ENCODE measurements around the gene ARID1B. TPM values are rescaled to one million over a fixed set of nuclear protein-coding genes. Genes with fewer than 3 reads are reported as not detected.

The ARID1B gene
- total and polyA plus RNA-seq, 2 of the 4 experiments (the other 2 are of a cell fraction): 14.5 to 20.1 TPM

- Histone ChIP-seq H3K4me3 (ENCODE audit: insufficient read depth, low read depth, low read length) (no peak overlapping the region), H3K27me3 (ENCODE audit: control insufficient read depth, insufficient read depth, low read length) (no peaks in the 10 kb centered on the region), H2AK9ac (replicated peaks; ENCODE audit: low read depth, low read length, poor library complexity) (no peak overlapping the region), H3K14ac (replicated peaks; ENCODE audit: low read depth, low read length) (no peak overlapping the region), H2BK120ac (ENCODE audit: low read depth, low read length) (no peak overlapping the region), H3K18ac (ENCODE audit: low read depth, low read length) (no peak overlapping the region), H2BK5ac (ENCODE audit: low read depth, low read length, poor library complexity, severe bottlenecking) (no peak overlapping the region), H4K5ac (ENCODE audit: low read depth, low read length) (no peak overlapping the region), H3K23ac (ENCODE audit: low read depth, low read length) (no peak overlapping the region), H3K4me2 (ENCODE audit: low read depth, low read length) (no peak overlapping the region), H3K9me3 (ENCODE audit: control insufficient read depth, insufficient read depth, low read length) (no peaks in the 10 kb centered on the region), H3K9ac (ENCODE audit: low read depth, low read length) (no peak overlapping the region), H3K79me1 (ENCODE audit: low read depth in 1 of 2, low read length in 2 of 2) (peaks cover 28 to 71% of the 10 kb centered on the region in 2 experiments), H3K56ac (ENCODE audit: extremely low read depth, insufficient read depth, low read length) (no peak overlapping the region), H3K4me1 (ENCODE audit: control insufficient read depth, insufficient read depth, low read length) (peaks cover 13% of the 10 kb centered on the region), H4K20me1 (ENCODE audit: insufficient read depth, low read length) (peaks cover 53% of the 10 kb centered on the region), H3K27ac (ENCODE audit: insufficient read depth, low read length) (no peak overlapping the region), H2AFZ (replicated peaks; ENCODE audit: low read length, poor library complexity) (no peak overlapping the region), H3K36me3 (ENCODE audit: control insufficient read depth, insufficient read depth, low read length) (peaks cover 6% of the 10 kb centered on the region), H4K91ac (ENCODE audit: insufficient read depth, low read depth, low read length) (no peak overlapping the region), H2BK20ac (ENCODE audit: low read depth, low read length) (no peak overlapping the region), H3K9me1 (ENCODE audit: insufficient read depth, low read length) (peaks cover 24% of the 10 kb centered on the region), H2AK5ac (ENCODE audit: low read depth, low read length) (no peak overlapping the region), H4K8ac (ENCODE audit: low read depth in 2 of 2, low read length in 2 of 2) (no peak overlapping the region), H3K4ac (ENCODE audit: low read depth, low read length) (no peak overlapping the region), H2BK15ac (ENCODE audit: low read depth, low read length) (no peak overlapping the region)
- no TSS peak for BruUV-seq (replicated peaks)
- DNase-seq (no peak), ATAC-seq (ENCODE audit: low read depth) (no peak)
- intact Hi-C loops (cut with micrococcal nuclease): no loop called here
- in situ Hi-C loops (cut with MboI; ENCODE audit: low sequenced_read_pairs): no loop called here
- TF ChIP-seq BHLHE40 (IDR thresholded peaks at IDR 0.05; ENCODE audit: low read depth, low read length) (no peak), RAD21 (IDR thresholded peaks at IDR 0.05; ENCODE audit: low read length) (no peak), CHD1 (IDR thresholded peaks at IDR 0.05; ENCODE audit: low read depth, low read length) (no peak), POLR2A (IDR thresholded peaks at IDR 0.05; ENCODE audit: low read depth, low read length) (no peak), MAZ (IDR thresholded peaks at IDR 0.05; ENCODE audit: borderline replicate concordance, low read depth, low read length) (no peak), NFE2L2 (IDR thresholded peaks at IDR 0.05; ENCODE audit: low read depth, low read length) (no peak), RFX5 (IDR thresholded peaks at IDR 0.05; ENCODE audit: low read depth, low read length) (no peak), MAFK (IDR thresholded peaks at IDR 0.05; ENCODE audit: low read depth, low read length) (no peak), FOS (IDR thresholded peaks at IDR 0.05; ENCODE audit: low read depth, low read length) (no peak), CEBPB (IDR thresholded peaks at IDR 0.05; ENCODE audit: low read depth, low read length) (no peak)
- TF ChIP-seq, protein P1, sequence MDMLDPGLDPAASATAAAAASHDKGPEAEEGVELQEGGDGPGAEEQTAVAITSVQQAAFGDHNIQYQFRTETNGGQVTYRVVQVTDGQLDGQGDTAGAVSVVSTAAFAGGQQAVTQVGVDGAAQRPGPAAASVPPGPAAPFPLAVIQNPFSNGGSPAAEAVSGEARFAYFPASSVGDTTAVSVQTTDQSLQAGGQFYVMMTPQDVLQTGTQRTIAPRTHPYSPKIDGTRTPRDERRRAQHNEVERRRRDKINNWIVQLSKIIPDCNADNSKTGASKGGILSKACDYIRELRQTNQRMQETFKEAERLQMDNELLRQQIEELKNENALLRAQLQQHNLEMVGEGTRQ (IDR thresholded peaks at IDR 0.05; ENCODE audit: low read depth, low read length): no peak
- TF ChIP-seq, protein P2, sequence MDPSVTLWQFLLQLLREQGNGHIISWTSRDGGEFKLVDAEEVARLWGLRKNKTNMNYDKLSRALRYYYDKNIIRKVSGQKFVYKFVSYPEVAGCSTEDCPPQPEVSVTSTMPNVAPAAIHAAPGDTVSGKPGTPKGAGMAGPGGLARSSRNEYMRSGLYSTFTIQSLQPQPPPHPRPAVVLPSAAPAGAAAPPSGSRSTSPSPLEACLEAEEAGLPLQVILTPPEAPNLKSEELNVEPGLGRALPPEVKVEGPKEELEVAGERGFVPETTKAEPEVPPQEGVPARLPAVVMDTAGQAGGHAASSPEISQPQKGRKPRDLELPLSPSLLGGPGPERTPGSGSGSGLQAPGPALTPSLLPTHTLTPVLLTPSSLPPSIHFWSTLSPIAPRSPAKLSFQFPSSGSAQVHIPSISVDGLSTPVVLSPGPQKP (IDR thresholded peaks at IDR 0.05; ENCODE audit: borderline replicate concordance, low read depth, low read length): no peak
- dilution Hi-C loops (cut with HindIII; ENCODE audit: low sequenced_read_pairs, unreplicated experiment): no loop called here
- CTCF ChIA-PET: no interaction called here
- POLR2A ChIA-PET (ENCODE audit: unreplicated experiment): no interaction called here
- no CpG with 5 or more reads among the region's 9 CpGs for WGBS, 2 experiments (ENCODE audit: extremely low coverage in 2 of 2, insufficient read length in 1 of 2)
Observed at GRCh38 chr6:156830126-156830525, 52.9 kb downstream of the ARID1B start.

Data from IMR-90 (cell line).